ENCODE measurements around the gene BCKDHA. TPM values are rescaled to one million over a fixed set of nuclear protein-coding genes. Genes with fewer than 3 reads are reported as not detected.

The BCKDHA gene
- total and polyA plus RNA-seq, 9 of the 15 experiments (the other 6 are each of a cell fraction or from before 2014, with no cell fraction given) = 4.5 to 52.5 (median 14.1) TPM

- TF ChIP-seq CHAMP1 (IDR thresholded peaks at IDR 0.05) (no peak), PRPF4 (IDR thresholded peaks at IDR 0.05; ENCODE audit: insufficient read depth, low read depth, low read length, poor library complexity, severe bottlenecking) (no peak), COPS2 (conservative IDR thresholded peaks at IDR 0.05) (no peak), ZNF277 (CRISPR knock-in tag; IDR thresholded peaks at IDR 0.05; ENCODE audit: borderline replicate concordance) (no peak), ZNF668 (CRISPR knock-in tag; IDR thresholded peaks at IDR 0.05) (no peak), EP400 (IDR thresholded peaks at IDR 0.05) (no peak), ZNF146 (CRISPR knock-in tag; IDR thresholded peaks at IDR 0.05; ENCODE audit: unreplicated experiment) (no peak), ELK1 (CRISPR knock-in tag; IDR thresholded peaks at IDR 0.05) (no peak), NUFIP1 (IDR thresholded peaks at IDR 0.05; ENCODE audit: partially characterized antibody) (no peak), GTF2B (IDR thresholded peaks at IDR 0.05; ENCODE audit: extremely low read depth, insufficient read length) (no peak)
- TF ChIP-seq, protein P1, sequence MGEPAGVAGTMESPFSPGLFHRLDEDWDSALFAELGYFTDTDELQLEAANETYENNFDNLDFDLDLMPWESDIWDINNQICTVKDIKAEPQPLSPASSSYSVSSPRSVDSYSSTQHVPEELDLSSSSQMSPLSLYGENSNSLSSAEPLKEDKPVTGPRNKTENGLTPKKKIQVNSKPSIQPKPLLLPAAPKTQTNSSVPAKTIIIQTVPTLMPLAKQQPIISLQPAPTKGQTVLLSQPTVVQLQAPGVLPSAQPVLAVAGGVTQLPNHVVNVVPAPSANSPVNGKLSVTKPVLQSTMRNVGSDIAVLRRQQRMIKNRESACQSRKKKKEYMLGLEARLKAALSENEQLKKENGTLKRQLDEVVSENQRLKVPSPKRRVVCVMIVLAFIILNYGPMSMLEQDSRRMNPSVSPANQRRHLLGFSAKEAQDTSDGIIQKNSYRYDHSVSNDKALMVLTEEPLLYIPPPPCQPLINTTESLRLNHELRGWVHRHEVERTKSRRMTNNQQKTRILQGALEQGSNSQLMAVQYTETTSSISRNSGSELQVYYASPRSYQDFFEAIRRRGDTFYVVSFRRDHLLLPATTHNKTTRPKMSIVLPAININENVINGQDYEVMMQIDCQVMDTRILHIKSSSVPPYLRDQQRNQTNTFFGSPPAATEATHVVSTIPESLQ (CRISPR knock-in tag; IDR thresholded peaks at IDR 0.05) = no peak
Measured at GRCh38 chr19:41445575-41445974, 48.0 kb downstream of the BCKDHA start (continued).

All from K562 (cell line).